Lung (tissue), 12 donors: ENCODE results near the gene CCDC181. TPM values are rescaled to one million over a fixed set of nuclear protein-coding genes. Genes with fewer than 3 reads are reported as not detected.

Experiments used
- ATAC-seq: fragments of 200-7000 bp; cut with Tn5 transposase; one replicate; pipeline ENCODE4 v1.9.1; 2020; ENCODE audit warnings: moderate number of reproducible peaks; ENCODE audit not compliant: insufficient read depth, low FRiP score
- DNase-seq, 3 donors: peaks; one replicate each; pipeline ENCODE4 v3.0.0-alpha.2; 2013 to 2017
- H3K27ac ChIP-seq, 2 donors: one replicate each; pipeline ENCODE4 v1.5.1; 2013; ENCODE audit warnings: mild to moderate bottlenecking in 2 of 2, moderate library complexity in 2 of 2, control low read depth in 1 of 2, inconsistent platforms in 1 of 2, low read depth in 1 of 2, low read length in 1 of 2
- H3K27me3 ChIP-seq, 3 donors: one replicate each; pipeline ENCODE4 v1.5.1; 2013; ENCODE audit warnings: low read length in 2 of 3; ENCODE audit not compliant: control insufficient read depth in 3 of 3, insufficient read depth in 3 of 3
- H3K36me3 ChIP-seq, 4 donors: one replicate each; pipeline ENCODE4 v1.5.1; 2013; ENCODE audit warnings: low read length in 4 of 4, mild to moderate bottlenecking in 1 of 4, moderate library complexity in 1 of 4; ENCODE audit not compliant: control insufficient read depth in 4 of 4, insufficient read depth in 4 of 4
- H3K4me1 ChIP-seq, 5 donors: one replicate each; pipeline ENCODE4 v1.5.1; 2013; ENCODE audit warnings: low read length in 5 of 5, mild to moderate bottlenecking in 2 of 5, moderate library complexity in 1 of 5; ENCODE audit not compliant: control insufficient read depth in 5 of 5, insufficient read depth in 5 of 5
- H3K4me3 ChIP-seq: one replicate; pipeline ENCODE4 v1.5.1; 2013; ENCODE audit warnings: mild to moderate bottlenecking, control low read depth, moderate library complexity
- H3K9ac ChIP-seq, 2 donors: one replicate each; pipeline ENCODE4 v1.5.1; 2013; ENCODE audit warnings: low read length in 2 of 2, control low read depth in 1 of 2; ENCODE audit not compliant: insufficient read depth in 1 of 2
- H3K9me3 ChIP-seq, 4 donors: one replicate each; pipeline ENCODE4 v1.5.1; 2013; ENCODE audit warnings: low read length in 3 of 4, mild to moderate bottlenecking in 1 of 4, moderate library complexity in 1 of 4; ENCODE audit not compliant: control insufficient read depth in 4 of 4, insufficient read depth in 3 of 4
- WGBS, 2 donors: extraction: QIAGEN DNeasy Blood & Tissue Kit; methylation state at CpG; one replicate each; pipeline ENCODE4 v1.1.7; 2013; 5-methylcytosine and 5-hydroxymethylcytosine counted together
- polyA plus RNA-seq, 2 donors: library from polyadenylated mRNA; stranded (reverse); fragments of 200-250 nt; gene quantifications; one replicate each; pipeline ENCODE4 v1.2.1, GENCODE V29; 2013
- total RNA-seq, 2 donors: library from RNA; depleted of rRNA in 1 of 2; stranded (reverse); fragments of >200 nt in 1 of 2; gene quantifications; one replicate each; pipeline ENCODE4 v1.2.1, GENCODE V29; 2014 to 2021
- TF ChIP-seq, protein P1 (sequence below): IDR thresholded peaks from 2 replicates; pipeline ENCODE4 v1.5.1; 2012; ENCODE audit warnings: mild to moderate bottlenecking; ENCODE audit errors: control extremely low read depth, extremely low read depth
- donor health status: control.
- donor health status: control.
- donor health status: Bipolar disorder and iron deficiency.
- donor health status: healthy.
- donor health status: DM: yes; HTN: yes; CAD: no.

The CCDC181 gene
- total and polyA plus RNA-seq, 4 donors, result 2.9 to 5.7 (median 4.6) TPM

DNA sequence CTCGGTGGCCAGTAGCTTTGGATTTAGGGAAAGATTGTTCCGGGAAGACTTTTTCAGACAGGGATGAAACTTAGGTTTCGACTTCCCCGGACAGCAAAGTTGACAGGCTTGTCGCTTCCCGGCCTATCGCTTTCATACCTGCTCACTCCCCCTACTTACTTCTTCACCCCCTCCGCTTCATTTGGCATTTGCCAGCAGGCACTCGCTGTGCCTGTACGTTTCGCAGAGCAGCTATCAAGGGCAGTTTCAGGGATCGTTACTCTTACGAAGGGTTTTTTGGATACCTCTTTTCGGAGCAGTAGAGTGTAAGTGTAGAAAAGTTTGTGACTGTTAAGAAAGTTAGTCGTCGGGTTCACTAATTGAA is 58.9 kb downstream of the CCDC181 start:
- H3K27ac ChIP-seq, result peak overlapping the region; percentile 71 to 87

DNA sequence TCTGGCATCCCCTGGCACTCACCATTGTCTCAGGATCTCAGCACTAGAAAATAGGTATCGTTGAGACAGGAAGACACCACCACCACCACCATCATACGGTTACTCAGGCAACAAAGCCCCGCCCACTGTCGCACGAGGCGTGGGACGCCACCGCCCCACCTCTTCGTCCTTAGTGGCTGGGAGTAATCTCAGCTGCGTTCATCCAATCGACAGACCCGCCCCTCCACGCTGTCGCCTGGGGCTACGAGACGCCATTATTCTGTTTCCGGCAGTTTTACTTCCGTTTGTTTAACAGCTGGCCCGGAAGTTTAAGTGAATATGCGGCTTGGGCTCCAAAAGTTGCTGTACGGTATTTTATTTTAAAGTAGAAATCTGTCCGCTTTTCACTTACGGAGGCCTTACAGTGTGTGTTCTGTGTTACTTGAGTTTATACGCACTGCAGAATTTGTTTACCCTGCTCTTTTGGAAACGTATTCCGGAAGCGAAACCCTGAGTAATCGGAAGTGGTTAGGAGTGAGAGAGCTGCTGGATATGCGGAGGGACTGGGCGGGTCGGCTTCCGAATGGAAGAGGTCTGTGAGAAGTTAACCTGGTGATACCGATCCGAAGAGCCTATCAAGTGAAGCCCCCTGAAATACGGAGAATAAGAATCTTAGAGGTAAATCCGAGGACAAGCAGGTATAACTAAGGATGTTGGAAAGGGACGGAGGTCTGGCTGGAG is 59.4 kb downstream of the CCDC181 start, which contains the start of the genes BLZF1 and NME7:
BLZF1 (plus strand) TSS at position 510 of the 720 bp plus-strand sequence. CDS start 1,328 bp downstream, outside the sequence.
NME7 (minus strand) TSS at position 112 of the 720 bp plus-strand sequence; CDS start at position 25, 87 bp downstream.
- peaks cover 0 to 22% (median 10%) of the 10 kb centered on the region in 4 donors for H3K36me3 ChIP-seq
- peak; percentile 97 to 99 (median 98) for DNase-seq
- no peaks in the 10 kb centered on the region for H3K27me3 ChIP-seq
- peak within 1 kb of the TSS; percentile 82 to 95 for H3K9ac ChIP-seq
- TF ChIP-seq, protein P1, sequence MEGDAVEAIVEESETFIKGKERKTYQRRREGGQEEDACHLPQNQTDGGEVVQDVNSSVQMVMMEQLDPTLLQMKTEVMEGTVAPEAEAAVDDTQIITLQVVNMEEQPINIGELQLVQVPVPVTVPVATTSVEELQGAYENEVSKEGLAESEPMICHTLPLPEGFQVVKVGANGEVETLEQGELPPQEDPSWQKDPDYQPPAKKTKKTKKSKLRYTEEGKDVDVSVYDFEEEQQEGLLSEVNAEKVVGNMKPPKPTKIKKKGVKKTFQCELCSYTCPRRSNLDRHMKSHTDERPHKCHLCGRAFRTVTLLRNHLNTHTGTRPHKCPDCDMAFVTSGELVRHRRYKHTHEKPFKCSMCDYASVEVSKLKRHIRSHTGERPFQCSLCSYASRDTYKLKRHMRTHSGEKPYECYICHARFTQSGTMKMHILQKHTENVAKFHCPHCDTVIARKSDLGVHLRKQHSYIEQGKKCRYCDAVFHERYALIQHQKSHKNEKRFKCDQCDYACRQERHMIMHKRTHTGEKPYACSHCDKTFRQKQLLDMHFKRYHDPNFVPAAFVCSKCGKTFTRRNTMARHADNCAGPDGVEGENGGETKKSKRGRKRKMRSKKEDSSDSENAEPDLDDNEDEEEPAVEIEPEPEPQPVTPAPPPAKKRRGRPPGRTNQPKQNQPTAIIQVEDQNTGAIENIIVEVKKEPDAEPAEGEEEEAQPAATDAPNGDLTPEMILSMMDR, result no peak
- peak within 1 kb of the TSS; percentile 71 to 87 for H3K27ac ChIP-seq
- no peaks in the 10 kb centered on the region for H3K9me3 ChIP-seq
- peaks cover 0 to 17% (median 3%) of the 10 kb centered on the region in 5 donors for H3K4me1 ChIP-seq
- ATAC-seq, result peak; percentile 100
- H3K4me3 ChIP-seq, result peak within 1 kb of the TSS; percentile 69
- WGBS, 2 donors, result 0% methylated on average over 37 of the region's 37 CpGs

More for the DNA sequence above, 58.9 kb downstream of the CCDC181 start:
- DNase-seq (peak in 2 of 3 donors; percentile 17 to 22), ATAC-seq (no peak)
- Histone ChIP-seq H3K27me3 (no peaks in the 10 kb centered on the region), H3K9ac (peak overlapping the region; percentile 82 to 95), H3K36me3 (peaks cover 0 to 22% (median 10%) of the 10 kb centered on the region in 4 donors), H3K9me3 (no peaks in the 10 kb centered on the region), H3K4me1 (peaks cover 0 to 17% (median 3%) of the 10 kb centered on the region in 5 donors), H3K4me3 (peak overlapping the region; percentile 69)
- 0 to 1% methylated on average over 16 of the region's 16 CpGs for WGBS, 2 donors
- TF ChIP-seq, protein P1, result no peak

DNA sequence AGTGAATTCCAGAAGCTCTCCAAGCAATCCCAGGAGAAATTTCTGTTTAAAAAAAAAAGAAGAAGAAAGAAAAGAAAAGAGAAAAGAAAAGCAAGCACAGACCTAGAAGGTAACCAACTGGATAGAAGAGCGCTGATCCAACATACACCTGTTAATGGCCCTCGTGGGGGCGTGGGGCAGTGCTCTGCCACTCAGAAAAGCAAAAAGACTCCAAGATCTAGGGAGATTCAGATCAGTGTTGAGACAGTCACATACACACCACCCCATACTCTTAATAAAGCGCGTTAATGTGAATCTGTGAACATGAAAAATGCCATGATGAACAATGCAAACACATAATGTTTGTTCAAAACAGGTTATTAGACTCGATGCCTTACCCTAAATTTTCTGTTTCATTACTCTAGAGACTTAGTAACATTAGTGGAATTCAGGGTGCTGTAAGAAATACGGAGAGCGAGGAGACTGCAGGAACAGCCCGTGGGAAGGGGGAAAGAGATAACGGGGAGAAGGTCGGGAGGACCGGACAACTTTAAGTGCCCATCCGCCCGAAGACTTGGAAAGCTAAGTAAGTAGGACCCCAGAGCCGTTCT is 60.1 kb downstream of the CCDC181 start:
- H3K27ac ChIP-seq, result peak overlapping the region; percentile 47 to 56
- 10 to 11% methylated on average over 15 of the region's 15 CpGs for WGBS, 2 donors
- peaks cover 0 to 18% (median 10%) of the 10 kb centered on the region in 4 donors for H3K36me3 ChIP-seq
- peak overlapping the region; percentile 42 to 95 for H3K9ac ChIP-seq
- H3K4me3 ChIP-seq, result peak overlapping the region; percentile 54
- DNase-seq (no peak), ATAC-seq (no peak)
- H3K4me1 ChIP-seq, result peaks cover 0 to 17% (median 5%) of the 10 kb centered on the region in 5 donors
- no peaks in the 10 kb centered on the region for H3K27me3 ChIP-seq
- H3K9me3 ChIP-seq, result no peaks in the 10 kb centered on the region
- TF ChIP-seq, protein P1, result no peak
